Gastroesophageal sphincter (tissue), 3 donors: ENCODE data around the gene DIAPH2.

Experiments
- CTCF ChIP-seq, 4 experiments: fragments of 200-600 bp in 2 of 4; fragments of 450-650 bp in 2 of 4; sonication (generic) in 1 of 4; IDR thresholded peaks; one replicate each; pipeline ENCODE4 v1.5.1; 2017 to 2019; ENCODE audit warnings: antibody characterized with exemption in 4 of 4, mild to moderate bottlenecking in 2 of 4, moderate library complexity in 2 of 4
- EP300 ChIP-seq: sonication (generic); formaldehyde crosslinking; IDR thresholded peaks from one replicate; pipeline ENCODE4 v1.6.1; 2017; ENCODE audit warnings: antibody characterized with exemption, mild to moderate bottlenecking
- POLR2A ChIP-seq, 2 donors: fragments of 450-650 bp; IDR thresholded peaks; one replicate each; pipeline ENCODE4 v1.6.1; 2017; ENCODE audit warnings: antibody characterized with exemption in 2 of 2, mild to moderate bottlenecking in 2 of 2, moderate library complexity in 1 of 2
- POLR2AphosphoS5 ChIP-seq: sonication (generic); formaldehyde crosslinking; IDR thresholded peaks from one replicate; pipeline ENCODE4 v1.6.1; 2017; ENCODE audit warnings: antibody characterized with exemption

DNA sequence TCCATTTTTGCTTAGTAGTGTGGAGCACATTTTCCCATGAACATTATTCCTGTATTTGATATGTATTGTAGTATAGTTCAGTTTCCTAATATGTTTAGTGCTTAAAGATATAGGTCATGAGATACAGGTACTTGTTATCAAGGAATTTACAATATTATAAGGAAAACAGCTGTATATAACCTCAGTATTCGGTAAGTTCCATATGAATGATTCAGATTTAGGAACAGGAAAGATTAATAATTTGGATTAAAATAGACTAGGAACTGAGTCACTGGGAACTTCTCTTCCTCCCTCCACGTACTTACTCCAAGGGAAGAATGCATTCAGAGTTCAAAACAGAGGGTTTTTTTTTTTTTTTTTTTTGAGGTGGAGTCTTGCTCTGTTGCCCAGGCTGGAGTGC lies 20.0 kb downstream of the DIAPH2 start:
- TF ChIP-seq CTCF (IDR thresholded peaks at IDR 0.05) (no peak), POLR2A (IDR thresholded peaks at IDR 0.05) (no peak), EP300 (no peak), POLR2AphosphoS5 (no peak)
